Spleen (tissue), 11 donors: ENCODE results near the gene WFDC2. TPM values are rescaled to one million over a fixed set of nuclear protein-coding genes. Genes with fewer than 3 reads are reported as not detected.

Experiments used
- DNase-seq: peaks from one replicate; pipeline ENCODE4 v3.0.0-alpha.2; 2020
- H3K27ac ChIP-seq, 8 donors: fragments of 200-600 bp; sonication (generic) in 7 of 8; 1 replicate in 4 of 8; 2 replicates in 4 of 8; pipeline versions ENCODE4 v1.5.0 to v1.8.0; 2016 to 2021; ENCODE audit warnings: inconsistent platforms in 4 of 8, mild to moderate bottlenecking in 4 of 8, moderate library complexity in 1 of 8
- H3K27me3 ChIP-seq, 7 donors: fragments of 200-600 bp; sonication (generic) in 6 of 7; replicated peaks in 1 of 7; 1 replicate in 4 of 7; 2 replicates in 3 of 7; pipeline versions ENCODE4 v1.5.0 to v1.8.0; 2016 to 2021; ENCODE audit warnings: inconsistent platforms in 3 of 7, mild to moderate bottlenecking in 1 of 7
- H3K36me3 ChIP-seq, 6 donors: fragments of 200-600 bp; sonication (generic) in 5 of 6; 1 replicate in 4 of 6; 2 replicates in 2 of 6; pipeline versions ENCODE4 v1.5.0 to v1.8.0; 2016 to 2021; ENCODE audit warnings: inconsistent platforms in 2 of 6
- H3K4me1 ChIP-seq, 6 donors: fragments of 200-600 bp; sonication (generic) in 5 of 6; 1 replicate in 3 of 6; 2 replicates in 3 of 6; pipeline versions ENCODE4 v1.5.0 to v1.8.0; 2016 to 2021; ENCODE audit warnings: inconsistent platforms in 3 of 6
- H3K4me3 ChIP-seq, 8 donors: fragments of 200-600 bp; sonication (generic) in 7 of 8; 1 replicate in 4 of 8; 2 replicates in 4 of 8; pipeline versions ENCODE4 v1.5.0 to v1.8.0; 2016 to 2021; ENCODE audit warnings: inconsistent platforms in 4 of 8, mild to moderate bottlenecking in 4 of 8, moderate library complexity in 2 of 8
- H3K9me3 ChIP-seq, 8 donors: fragments of 200-600 bp; sonication (generic) in 7 of 8; 1 replicate in 4 of 8; 2 replicates in 4 of 8; pipeline versions ENCODE4 v1.5.0 to v1.8.0; 2016 to 2021; ENCODE audit warnings: inconsistent platforms in 4 of 8
- POLR2A ChIP-seq, 3 donors: fragments of 450-650 bp; IDR thresholded peaks; one replicate each; pipeline ENCODE4 v1.5.1; 2017; ENCODE audit warnings: antibody characterized with exemption in 3 of 3, mild to moderate bottlenecking in 1 of 3
- POLR2AphosphoS5 ChIP-seq, 3 donors: sonication (generic); formaldehyde crosslinking; IDR thresholded peaks; one replicate each; pipeline ENCODE4 v1.5.1; 2017; ENCODE audit warnings: antibody characterized with exemption in 3 of 3
- WGBS, 5 donors: extraction: QIAGEN DNeasy Blood & Tissue Kit in 3 of 5; methylation state at CpG; one replicate each; pipeline versions ENCODE4 v1.1.5 to v1.1.7; 2013 to 2018; 5-methylcytosine and 5-hydroxymethylcytosine counted together
- intact Hi-C: fragments of 100-400 bp; cut with DNase I; formaldehyde crosslinking; loops from one replicate; pipeline ENCODE4 v1.15.0; 2023; ENCODE audit warnings: low total_unique reads
- polyA plus RNA-seq, 3 donors: library from polyadenylated mRNA; stranded (reverse); fragments of 200-250 nt; gene quantifications; one replicate each; pipeline ENCODE4 v1.2.1, GENCODE V29; 2013
- total RNA-seq, 7 donors: library from RNA; depleted of rRNA in 3 of 7; stranded (reverse); fragments of >200 nt in 3 of 7; fragmentation: NEBNext Ultra II Directional in 4 of 7; extraction: Animal tissue kit (Norgen Biotek cat#: 25700) in 4 of 7; gene quantifications; one replicate each; pipeline versions ENCODE4 v1.1.0 to v1.2.1, GENCODE V29; 2016 to 2021
- TF ChIP-seq, protein P1 (sequence below), 11 experiments: fragments of 200-600 bp in 7 of 11; fragments of 450-650 bp in 4 of 11; sonication (generic) in 4 of 11; IDR thresholded peaks in 8 of 11; conservative IDR thresholded peaks in 3 of 11; 1 replicate in 7 of 11; 2 replicates in 4 of 11; pipeline versions ENCODE4 v1.4.0 to v1.8.0; 2016 to 2021; ENCODE audit warnings: antibody characterized with exemption in 11 of 11, inconsistent platforms in 4 of 11, mild to moderate bottlenecking in 1 of 11
- donor health status: healthy with polysubstance abuse.
- donor health status: DM: no; HTN: no; CAD: no; lungs with moderate emphysema.
- donor health status: DM: no; HTN: no; CAD: no.
- donor health status: Bipolar disorder and iron deficiency.
- donor health status: healthy.
- donor health status: DM: no; HTN: no; CAD: no.
- donor health status: DM: yes; HTN: yes; CAD: no.

WFDC2 gene
- total and polyA plus RNA-seq, 10 donors = 0.35 to 1.5 (median 0.74) TPM; not detected in 5

DNA sequence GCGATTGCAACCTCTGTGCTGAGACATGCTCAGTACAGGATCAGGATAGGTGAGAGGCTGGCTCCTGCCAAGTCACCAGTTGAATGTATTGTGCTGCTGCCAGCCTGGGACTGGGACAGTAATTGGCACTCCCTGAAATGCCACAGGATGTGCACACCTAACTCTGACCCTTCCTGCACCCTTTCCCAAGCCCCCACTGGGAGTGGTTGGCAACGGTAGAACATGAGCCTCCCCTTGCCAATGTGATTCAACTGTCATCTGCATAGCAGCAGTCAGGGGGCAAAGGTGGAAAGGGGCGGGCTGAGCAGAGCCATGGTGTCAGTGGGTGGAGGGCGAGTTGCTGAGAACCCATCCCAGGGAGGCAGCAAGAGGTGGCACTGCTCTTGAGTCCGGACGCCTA, 30.5 kb downstream of the WFDC2 start:
- no peak for DNase-seq
- no peaks in the 10 kb centered on the region for H3K9me3 ChIP-seq
- H3K27me3 ChIP-seq = peaks cover 0 to 68% (median 9%) of the 10 kb centered on the region in 7 donors
- 65 to 83% (median 79%) methylated on average over 5 to 6 of the region's 6 CpGs for WGBS, 5 donors
- H3K4me1 ChIP-seq = no peaks in the 10 kb centered on the region
- no peak overlapping the region for H3K4me3 ChIP-seq
- H3K36me3 ChIP-seq = no peaks in the 10 kb centered on the region
- TF ChIP-seq POLR2A (IDR thresholded peaks at IDR 0.05) (no peak), POLR2AphosphoS5 (IDR thresholded peaks at IDR 0.05) (no peak)
- TF ChIP-seq, protein P1, sequence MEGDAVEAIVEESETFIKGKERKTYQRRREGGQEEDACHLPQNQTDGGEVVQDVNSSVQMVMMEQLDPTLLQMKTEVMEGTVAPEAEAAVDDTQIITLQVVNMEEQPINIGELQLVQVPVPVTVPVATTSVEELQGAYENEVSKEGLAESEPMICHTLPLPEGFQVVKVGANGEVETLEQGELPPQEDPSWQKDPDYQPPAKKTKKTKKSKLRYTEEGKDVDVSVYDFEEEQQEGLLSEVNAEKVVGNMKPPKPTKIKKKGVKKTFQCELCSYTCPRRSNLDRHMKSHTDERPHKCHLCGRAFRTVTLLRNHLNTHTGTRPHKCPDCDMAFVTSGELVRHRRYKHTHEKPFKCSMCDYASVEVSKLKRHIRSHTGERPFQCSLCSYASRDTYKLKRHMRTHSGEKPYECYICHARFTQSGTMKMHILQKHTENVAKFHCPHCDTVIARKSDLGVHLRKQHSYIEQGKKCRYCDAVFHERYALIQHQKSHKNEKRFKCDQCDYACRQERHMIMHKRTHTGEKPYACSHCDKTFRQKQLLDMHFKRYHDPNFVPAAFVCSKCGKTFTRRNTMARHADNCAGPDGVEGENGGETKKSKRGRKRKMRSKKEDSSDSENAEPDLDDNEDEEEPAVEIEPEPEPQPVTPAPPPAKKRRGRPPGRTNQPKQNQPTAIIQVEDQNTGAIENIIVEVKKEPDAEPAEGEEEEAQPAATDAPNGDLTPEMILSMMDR (IDR thresholded peaks at IDR 0.05 in 8 of 11, conservative IDR thresholded peaks at IDR 0.05 in 3 of 11) = no peak
- intact Hi-C loops = no loop called here
- H3K27ac ChIP-seq = no peak overlapping the region

DNA sequence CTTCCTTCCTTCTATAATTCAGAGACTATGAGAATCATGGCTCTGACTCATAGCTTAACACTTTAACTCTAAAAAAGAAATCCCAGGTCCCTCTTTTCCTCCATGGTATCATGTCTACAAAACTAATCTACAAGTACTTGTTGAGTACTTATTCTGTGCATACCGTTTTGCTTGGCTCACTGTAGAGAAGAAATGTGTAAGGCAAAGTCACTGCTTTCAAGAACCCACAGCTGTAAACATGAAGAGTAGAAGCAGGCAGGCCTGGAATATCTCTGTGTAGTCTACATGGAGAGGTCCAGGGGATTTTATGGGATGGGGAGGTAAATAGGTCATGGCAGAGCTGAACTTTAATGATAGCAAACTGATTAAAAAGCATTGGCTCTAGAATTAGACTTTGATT, 32.0 kb downstream of the WFDC2 start:
- peaks cover 0 to 64% (median 9%) of the 10 kb centered on the region in 7 donors for H3K27me3 ChIP-seq
- no peaks in the 10 kb centered on the region for H3K4me1 ChIP-seq
- intact Hi-C loops = no loop called here
- 49 to 82% (median 73%) methylated on average over 1 of the region's 1 CpG for WGBS, 5 donors
- no peak overlapping the region for H3K4me3 ChIP-seq
- H3K9me3 ChIP-seq = no peaks in the 10 kb centered on the region
- no peak overlapping the region for H3K27ac ChIP-seq
- no peaks in the 10 kb centered on the region for H3K36me3 ChIP-seq
- no peak for DNase-seq
- TF ChIP-seq, protein P1 (IDR thresholded peaks at IDR 0.05 in 8 of 11, conservative IDR thresholded peaks at IDR 0.05 in 3 of 11) = no peak
- no peak for TF ChIP-seq POLR2A (IDR thresholded peaks at IDR 0.05)
- no peak for TF ChIP-seq POLR2AphosphoS5 (IDR thresholded peaks at IDR 0.05)

DNA sequence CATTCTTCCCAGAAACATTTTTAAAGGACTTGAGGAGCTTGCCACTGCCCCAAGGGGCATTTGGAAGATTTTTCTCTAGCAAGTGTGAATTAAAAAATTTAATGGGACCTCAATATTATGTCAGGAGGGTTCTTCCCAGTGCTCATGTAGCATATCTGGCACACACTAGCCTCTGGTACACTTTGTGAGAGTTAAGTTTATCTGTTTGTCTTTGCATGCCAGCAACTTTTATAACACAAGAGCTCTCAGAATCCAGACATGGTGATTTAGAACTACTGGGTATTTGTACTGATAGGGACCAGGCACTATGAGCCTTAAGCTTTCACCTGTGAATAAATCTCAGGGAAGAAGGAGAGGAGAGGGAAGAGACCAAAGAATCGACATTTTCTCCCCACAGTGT, 33.0 kb downstream of the WFDC2 start:
- H3K27ac ChIP-seq = no peak overlapping the region
- no peaks in the 10 kb centered on the region for H3K4me1 ChIP-seq
- H3K27me3 ChIP-seq = peaks cover 0 to 54% (median 9%) of the 10 kb centered on the region in 7 donors
- 59 to 83% (median 72%) methylated on average over 1 of the region's 1 CpG for WGBS, 5 donors
- no peaks in the 10 kb centered on the region for H3K9me3 ChIP-seq
- TF ChIP-seq POLR2AphosphoS5 (IDR thresholded peaks at IDR 0.05) (no peak), POLR2A (IDR thresholded peaks at IDR 0.05) (no peak)
- TF ChIP-seq, protein P1 (IDR thresholded peaks at IDR 0.05 in 8 of 11, conservative IDR thresholded peaks at IDR 0.05 in 3 of 11) = no peak
- no peak for DNase-seq
- no peaks in the 10 kb centered on the region for H3K36me3 ChIP-seq
- no peak overlapping the region for H3K4me3 ChIP-seq
- intact Hi-C loops = no loop called here

DNA sequence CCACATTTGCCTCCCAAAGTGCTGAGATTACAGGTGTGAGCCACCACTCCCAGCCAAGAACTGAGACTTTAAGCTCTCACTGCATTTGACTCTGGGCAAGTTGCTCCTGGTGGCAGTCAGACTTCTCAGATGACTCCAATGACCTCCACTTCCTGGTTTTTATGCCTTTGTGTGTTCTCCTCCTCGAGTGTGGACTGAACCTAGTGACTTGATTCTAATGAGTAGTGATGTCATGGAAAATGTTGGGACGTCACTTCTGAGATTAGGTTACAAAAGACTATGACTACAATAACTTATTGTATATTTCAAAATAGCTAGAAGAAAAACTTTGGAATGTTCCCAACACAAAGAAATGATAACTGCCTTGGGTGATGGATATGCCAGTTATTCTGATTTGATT, 33.9 kb downstream of the WFDC2 start:
- Histone ChIP-seq H3K36me3 (no peaks in the 10 kb centered on the region), H3K27me3 (peaks cover 0 to 46% (median 9%) of the 10 kb centered on the region in 7 donors), H3K4me3 (no peak overlapping the region), H3K27ac (no peak overlapping the region), H3K4me1 (no peaks in the 10 kb centered on the region), H3K9me3 (no peaks in the 10 kb centered on the region)
- TF ChIP-seq POLR2AphosphoS5 (IDR thresholded peaks at IDR 0.05) (no peak), POLR2A (IDR thresholded peaks at IDR 0.05) (no peak)
- TF ChIP-seq, protein P1 (IDR thresholded peaks at IDR 0.05 in 8 of 11, conservative IDR thresholded peaks at IDR 0.05 in 3 of 11) = no peak
- no peak for DNase-seq
- intact Hi-C loops = no loop called here
- 34 to 49% (median 49%) methylated on average over 2 of the region's 2 CpGs for WGBS, 5 donors
